GM23338 (cell line): ENCODE data around the gene FASTKD1. TPM values are rescaled to one million over a fixed set of nuclear protein-coding genes. Genes with fewer than 3 reads are reported as not detected.

Experiments used
- polyA plus RNA-seq: library from polyadenylated mRNA; unstranded; fragments of >200 nt; fragmentation: Nextera tagmentation; extraction: Ambion mirVana; gene quantifications from 2 replicates; pipeline ENCODE4 v1.2.1, GENCODE V29; 2016
- total RNA-seq: library from RNA; depleted of rRNA; stranded (reverse); fragments of >200 nt; shearing (Covaris generic); gene quantifications from 2 replicates; pipeline ENCODE4 v1.2.3, GENCODE V29; 2014; rRNA removed

Gene FASTKD1
- total and polyA plus RNA-seq, 2 experiments from 2014 or later = 49.0 to 53.3 TPM

Other genes starting within 250 kb of the FASTKD1 start
- 1.9 and 2.7 TPM in 2 replicates for gene LRP2, start 211.3 kb downstream of the FASTKD1 start, total RNA-seq
- 0.49 and 0.68 TPM in 2 replicates for gene LRP2, start 211.3 kb downstream of the FASTKD1 start, polyA plus RNA-seq
- gene BBS5, start 94.4 kb downstream of the FASTKD1 start, total RNA-seq = 0.10 and 0.35 TPM in 2 replicates
- gene BBS5, start 94.4 kb downstream of the FASTKD1 start, polyA plus RNA-seq = 0.36 and 0.40 TPM in 2 replicates
- gene KLHL41, start 64.2 kb downstream of the FASTKD1 start, total RNA-seq = not detected in 2 replicates
- not detected in 2 replicates for gene KLHL41, start 64.2 kb downstream of the FASTKD1 start, polyA plus RNA-seq
- gene PPIG, start 10.5 kb upstream of the FASTKD1 start, total RNA-seq = 38.8 and 40.7 TPM in 2 replicates
- 117 and 157 TPM in 2 replicates for gene PPIG, start 10.5 kb upstream of the FASTKD1 start, polyA plus RNA-seq
- 0.08 TPM in 1 of 2 replicates, not detected in the other for gene CFAP210, start 120.5 kb upstream of the FASTKD1 start, total RNA-seq
- gene CFAP210, start 120.5 kb upstream of the FASTKD1 start, polyA plus RNA-seq = 2.9 and 3.7 TPM in 2 replicates
- 8.3 and 12.2 TPM in 2 replicates for gene PHOSPHO2, start 120.6 kb upstream of the FASTKD1 start, total RNA-seq
- gene PHOSPHO2, start 120.6 kb upstream of the FASTKD1 start, polyA plus RNA-seq = 6.6 and 8.7 TPM in 2 replicates
- 46.5 and 50.5 TPM in 2 replicates for gene KLHL23, start 160.0 kb upstream of the FASTKD1 start, total RNA-seq
- gene KLHL23, start 160.0 kb upstream of the FASTKD1 start, polyA plus RNA-seq = 36.9 and 37.5 TPM in 2 replicates
- 180 and 246 TPM in 2 replicates for gene SSB, start 225.0 kb upstream of the FASTKD1 start, total RNA-seq
- gene SSB, start 225.0 kb upstream of the FASTKD1 start, polyA plus RNA-seq = 862 and 1,104 TPM in 2 replicates